Measurements from ENCODE around the gene PARD3.

Gene PARD3

GRCh38 chr10:34213193-34213804 lies 601.8 kb downstream of the PARD3 start:
- peak; percentile 96 for DNase-seq (ENCODE audit: low spot score)

GRCh38 chr10:34207343-34207742 lies 607.8 kb downstream of the PARD3 start:
- DNase-seq (ENCODE audit: low spot score) = no peak

- DNase-seq (ENCODE audit: low spot score) = no peak
Measured at GRCh38 chr10:34206935-34207268, 608.2 kb downstream of the PARD3 start.

GRCh38 chr10:34206078-34206934 lies 608.8 kb downstream of the PARD3 start:
- DNase-seq (ENCODE audit: low spot score) = no peak

- no peak for DNase-seq (ENCODE audit: low spot score)
Measured at GRCh38 chr10:34205452-34205851, 609.6 kb downstream of the PARD3 start.

GRCh38 chr10:34203966-34204630 lies 611.0 kb downstream of the PARD3 start:
- no peak for DNase-seq (ENCODE audit: low spot score)

- no peak for DNase-seq (ENCODE audit: low spot score)
Measured at GRCh38 chr10:34200355-34200901, 614.7 kb downstream of the PARD3 start.

- DNase-seq (ENCODE audit: low spot score) = no peak
Measured at GRCh38 chr10:34198953-34199352, 616.1 kb downstream of the PARD3 start.

- no peak for DNase-seq (ENCODE audit: low spot score)
Measured at GRCh38 chr10:34196058-34196433, 619.0 kb downstream of the PARD3 start.

GRCh38 chr10:34195364-34196057 lies 619.6 kb downstream of the PARD3 start:
- no peak for DNase-seq (ENCODE audit: low spot score)

- DNase-seq (ENCODE audit: low spot score) = no peak
Measured at GRCh38 chr10:34193931-34194626, 621.0 kb downstream of the PARD3 start.

GRCh38 chr10:34192646-34193045 lies 622.5 kb downstream of the PARD3 start:
- DNase-seq (ENCODE audit: low spot score) = no peak

GRCh38 chr10:34191406-34191805 lies 623.7 kb downstream of the PARD3 start:
- DNase-seq (ENCODE audit: low spot score) = no peak

- no peak for DNase-seq (ENCODE audit: low spot score)
Measured at GRCh38 chr10:34190580-34190979, 624.5 kb downstream of the PARD3 start.

- no peak for DNase-seq (ENCODE audit: low spot score)
Measured at GRCh38 chr10:34189830-34190229, 625.3 kb downstream of the PARD3 start.

GRCh38 chr10:34188221-34188620 lies 626.9 kb downstream of the PARD3 start:
- DNase-seq (ENCODE audit: low spot score) = no peak

- DNase-seq (ENCODE audit: low spot score) = no peak
Measured at GRCh38 chr10:34187201-34187600, 627.9 kb downstream of the PARD3 start.

- DNase-seq (ENCODE audit: low spot score) = no peak
Measured at GRCh38 chr10:34186745-34187144, 628.4 kb downstream of the PARD3 start.

GRCh38 chr10:34185998-34186397 lies 629.1 kb downstream of the PARD3 start:
- DNase-seq (ENCODE audit: low spot score) = no peak

GRCh38 chr10:34184939-34185386 lies 630.1 kb downstream of the PARD3 start:
- DNase-seq (ENCODE audit: low spot score) = no peak

GRCh38 chr10:34184397-34184796 lies 630.7 kb downstream of the PARD3 start:
- no peak for DNase-seq (ENCODE audit: low spot score)

Measured in SW480 (cell line).